Heart left ventricle (tissue), 13 donors: ENCODE results near the gene CFAP52.

Experiments
- CTCF ChIP-seq, 12 donors: fragments of 200-600 bp; sonication (generic) in 4 of 12; IDR thresholded peaks; one replicate each; pipeline versions ENCODE4 v1.5.0 to v1.8.0; 2018 to 2022; ENCODE audit warnings: antibody characterized with exemption in 12 of 12, mild to moderate bottlenecking in 5 of 12
- POLR2A ChIP-seq, 2 donors: fragments of 450-650 bp; IDR thresholded peaks; one replicate each; pipeline ENCODE4 v1.6.1; 2017; ENCODE audit warnings: antibody characterized with exemption in 2 of 2, mild to moderate bottlenecking in 2 of 2, moderate library complexity in 2 of 2
- donor health status: ischemic (EF 13 %, LVEDD 7.1; RV severe dilation, severe dysfunction).
- donor health status: DM: no; HTN: yes; CAD: no.
- donor health status: DM: no; HTN: no; CAD: no.
- donor health status: ischemic (EF 25% LVEDD 6.9; RV normal size, moderate dysfunction).
- donor health status: ischemic (EF 25% LVEDD 5.7; RV mildly dilated, moderate dysfunction).
- donor health status: ischemic (EF 35%, LVEDD 5.7; RV mildly dilated, moderate dysfunction).
- donor health status: nonischemic (EF 11% LVEDD 7.7; RV severe dilation, severe dysfunction).
- donor health status: DM: yes; HTN: yes; CAD: no.
- donor health status: PGD.
- donor health status: ischemic (EF 29% LVEDD 5.4; RV normal size, mild dysfunction).
- donor health status: nonischemic (EF 23%, LVEDD 6.1; RV moderate dilation, normal function).

- TF ChIP-seq CTCF (IDR thresholded peaks at IDR 0.05) (no peak), POLR2A (IDR thresholded peaks at IDR 0.05) (no peak)
These were observed 17.6 kb downstream of the CFAP52 start for GRCh38 chr17:9594065-9594464.
